Mesothelial cell of epicardium (in vitro differentiated cells): ENCODE results near the gene CD151. TPM values are rescaled to one million over a fixed set of nuclear protein-coding genes. Genes with fewer than 3 reads are reported as not detected.

Experiments
- DNase-seq, 2 experiments: peaks; one replicate each; pipeline ENCODE4 v3.0.0; 2021; ENCODE audit warnings: low spot score in 2 of 2; ENCODE audit not compliant: unreplicated experiment in 2 of 2
- H3K27ac Mint-ChIP-seq: 2 replicates; pipeline ENCODE4 v1.8.0; 2021; ENCODE audit warnings: mixed read lengths
- H3K27me3 Mint-ChIP-seq: 2 replicates; pipeline ENCODE4 v1.8.0; 2021; ENCODE audit warnings: low read depth, mixed read lengths
- H3K36me3 Mint-ChIP-seq: 2 replicates; pipeline ENCODE4 v1.8.0; 2021; ENCODE audit warnings: mixed read lengths
- H3K4me1 Mint-ChIP-seq: 2 replicates; pipeline ENCODE4 v1.8.0; 2021; ENCODE audit warnings: mixed read lengths
- H3K4me3 Mint-ChIP-seq: 2 replicates; pipeline ENCODE4 v1.8.0; 2021; ENCODE audit warnings: mild to moderate bottlenecking, moderate library complexity, mixed read lengths
- H3K9me3 Mint-ChIP-seq: 2 replicates; pipeline ENCODE4 v1.8.0; 2021; ENCODE audit warnings: mixed read lengths
- CTCF ChIP-seq: fragments of 200-600 bp; sonication (generic); IDR thresholded peaks from one replicate; pipeline ENCODE4 v1.5.0; 2021; ENCODE audit warnings: antibody characterized with exemption; ENCODE audit not compliant: unreplicated experiment
- total RNA-seq: library from RNA; stranded (reverse); gene quantifications from 3 replicates; pipeline ENCODE4 v1.2.1, GENCODE V29; 2021

Gene CD151
- total RNA-seq, 1 donor from 2014 or later: 125 TPM

GRCh38 chr11:841981-842369 lies 9.2 kb downstream of the CD151 start:
- Mint-ChIP-seq H3K27me3 (no peaks in the 10 kb centered on the region), H3K27ac (peak overlapping the region; percentile 90), H3K9me3 (no peaks in the 10 kb centered on the region), H3K4me1 (peaks cover 40% of the 10 kb centered on the region), H3K4me3 (peak overlapping the region; percentile 83), H3K36me3 (no peaks in the 10 kb centered on the region)
- DNase-seq: no peak
- no peak for TF ChIP-seq CTCF

DNA sequence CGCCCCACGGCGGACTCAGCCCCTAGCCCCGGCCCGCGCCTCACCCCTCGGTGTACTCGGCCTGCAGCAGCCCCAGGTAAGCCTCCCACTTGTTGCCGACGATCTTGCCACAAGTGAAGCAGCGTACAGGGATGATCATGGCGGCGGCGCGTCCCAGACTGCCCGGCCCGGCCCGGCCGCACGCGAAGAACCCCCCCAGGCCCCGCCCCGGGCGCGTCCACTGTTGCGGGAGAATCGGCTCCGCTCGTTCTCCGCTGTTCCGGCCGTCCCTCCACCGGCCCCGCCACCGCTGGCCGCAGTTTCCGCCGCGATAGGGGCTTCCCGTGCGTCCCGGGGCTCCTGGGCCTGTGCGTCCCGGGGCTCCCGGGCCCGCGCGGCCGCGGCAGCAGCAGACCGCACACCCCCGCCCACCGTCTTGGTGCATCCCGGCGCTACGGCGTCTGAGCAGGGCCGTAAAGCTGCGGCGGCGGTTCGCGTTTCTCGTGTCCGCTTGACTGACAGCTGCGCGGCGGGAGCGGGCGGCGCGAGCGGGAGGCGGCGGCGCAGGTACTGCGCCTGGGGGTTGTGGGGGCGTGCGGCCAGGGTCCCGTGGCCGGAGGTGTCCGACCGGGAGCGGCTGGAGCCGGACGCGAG lies 9.7 kb downstream of the CD151 start, which contains the start of the genes POLR2L and TSPAN4:
Gene POLR2L, minus strand, starts transcription at position 160 of the 633 bp plus-strand sequence. Its CDS starts 21 bp downstream, at position 139.
Gene TSPAN4, plus strand, starts transcription at position 483 of the 633 bp plus-strand sequence. CDS start 7,453 bp downstream, outside the sequence.
- no peaks in the 10 kb centered on the region for H3K36me3 Mint-ChIP-seq

DNA sequence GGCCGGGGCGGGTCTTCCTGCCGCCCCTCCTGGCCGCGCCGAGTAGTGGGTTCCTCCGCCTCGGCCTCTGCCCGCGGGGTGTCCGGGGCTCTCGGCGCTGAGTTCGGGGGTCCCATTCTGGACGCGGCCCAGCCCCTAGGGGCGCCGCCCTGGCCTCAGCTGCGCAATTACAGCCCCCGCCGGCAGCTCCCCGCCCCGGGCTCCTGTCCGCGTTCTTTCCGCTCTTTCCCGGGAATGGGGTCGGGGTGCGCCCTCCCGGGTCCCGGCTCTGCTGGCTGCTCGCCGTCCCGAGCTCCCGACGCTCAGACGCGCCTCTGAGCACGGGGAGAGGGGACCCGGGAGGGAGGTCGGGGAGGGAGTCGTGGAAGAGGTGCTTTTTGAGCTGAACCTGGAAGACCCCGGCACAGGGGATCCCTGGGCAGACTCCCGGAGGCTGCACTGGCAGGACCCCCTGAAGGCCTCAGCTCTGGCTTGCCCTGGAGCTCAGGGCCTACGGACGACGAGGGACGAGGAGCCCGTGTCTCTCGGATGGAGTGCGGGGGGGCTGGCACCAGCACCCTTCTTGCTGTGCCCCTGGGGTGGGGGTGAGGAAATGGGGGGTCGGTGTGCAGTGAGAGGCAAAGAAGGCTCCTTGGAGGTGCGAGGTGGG lies 10.5 kb downstream of the CD151 start:
- TF ChIP-seq CTCF: no peak
- peak overlapping the region; percentile 75 for H3K4me3 Mint-ChIP-seq

More for the DNA sequence above, 9.7 kb downstream of the CD151 start, which contains the start of the genes POLR2L and TSPAN4:
- TF ChIP-seq CTCF: no peak
- H3K27ac Mint-ChIP-seq: peak within 1 kb of the TSS; percentile 90
- H3K4me3 Mint-ChIP-seq: peak within 1 kb of the TSS; percentile 83
- no peaks in the 10 kb centered on the region for H3K27me3 Mint-ChIP-seq
- no peaks in the 10 kb centered on the region for H3K9me3 Mint-ChIP-seq
- peaks cover 40% of the 10 kb centered on the region for H3K4me1 Mint-ChIP-seq
- DNase-seq: peak; percentile 83 to 90

GRCh38 chr11:843818-844692 lies 11.3 kb downstream of the CD151 start:
- H3K36me3 Mint-ChIP-seq: no peaks in the 10 kb centered on the region
- no peak for TF ChIP-seq CTCF
- H3K27me3 Mint-ChIP-seq: no peaks in the 10 kb centered on the region
- peak in 1 of 2 experiments; percentile 74 for DNase-seq
- peak overlapping the region; percentile 75 for H3K4me3 Mint-ChIP-seq
- H3K9me3 Mint-ChIP-seq: no peaks in the 10 kb centered on the region
- H3K27ac Mint-ChIP-seq: peak overlapping the region; percentile 87
- peaks cover 45% of the 10 kb centered on the region for H3K4me1 Mint-ChIP-seq

More for the DNA sequence above, 10.5 kb downstream of the CD151 start:
- Mint-ChIP-seq H3K4me1 (peaks cover 40% of the 10 kb centered on the region), H3K27me3 (no peaks in the 10 kb centered on the region), H3K9me3 (no peaks in the 10 kb centered on the region), H3K27ac (peak overlapping the region; percentile 87), H3K36me3 (no peaks in the 10 kb centered on the region)
- no peak for DNase-seq

GRCh38 chr11:844693-845644 lies 12.2 kb downstream of the CD151 start:
- H3K36me3 Mint-ChIP-seq: no peaks in the 10 kb centered on the region
- no peaks in the 10 kb centered on the region for H3K9me3 Mint-ChIP-seq
- H3K4me3 Mint-ChIP-seq: peak overlapping the region; percentile 62
- H3K27ac Mint-ChIP-seq: peak overlapping the region; percentile 88
- peaks cover 45% of the 10 kb centered on the region for H3K4me1 Mint-ChIP-seq
- DNase-seq: peak; percentile 59 to 76
- H3K27me3 Mint-ChIP-seq: no peaks in the 10 kb centered on the region
- TF ChIP-seq CTCF: no peak
